Measurements from ENCODE around the gene ZNF683. TPM values are rescaled to one million over a fixed set of nuclear protein-coding genes. Genes with fewer than 3 reads are reported as not detected.

The ZNF683 gene
- total RNA-seq, 4 donors from 2014 or later = not detected

- Histone ChIP-seq H3K36me3 (no peaks in the 10 kb centered on the region), H3K9me3 (no peaks in the 10 kb centered on the region), H3K27ac (no peak overlapping the region), H3K27me3 (no peaks in the 10 kb centered on the region), H3K4me1 (no peaks in the 10 kb centered on the region), H3K4me3 (no peak overlapping the region)
- DNase-seq = no peak
- intact Hi-C loops (cut with DNase I; ENCODE audit: low total_unique reads) = no loop called here
- TF ChIP-seq POLR2A (IDR thresholded peaks at IDR 0.05) (no peak), CTCF (IDR thresholded peaks at IDR 0.05) (no peak)
These were observed 54.0 kb downstream of the ZNF683 start for GRCh38 chr1:26318338-26319064.

GRCh38 chr1:26317612-26318337, 54.8 kb downstream of the ZNF683 start, which contains the start of gene CD52:
TSS of gene CD52 (plus strand) at chr1:26317958. CDS start at chr1:26318018, 60 bp downstream.
- H3K4me3 ChIP-seq = no peak within 1 kb of the TSS
- no peaks in the 10 kb centered on the region for H3K9me3 ChIP-seq
- no peaks in the 10 kb centered on the region for H3K27me3 ChIP-seq
- no peak within 1 kb of the TSS for H3K27ac ChIP-seq
- intact Hi-C loops (cut with DNase I; ENCODE audit: low total_unique reads) = no loop called here
- no peaks in the 10 kb centered on the region for H3K36me3 ChIP-seq
- TF ChIP-seq CTCF (IDR thresholded peaks at IDR 0.05) (no peak), POLR2A (IDR thresholded peaks at IDR 0.05) (no peak)
- H3K4me1 ChIP-seq = no peaks in the 10 kb centered on the region
- no peak for DNase-seq

- Histone ChIP-seq H3K9me3 (no peaks in the 10 kb centered on the region), H3K4me1 (no peaks in the 10 kb centered on the region), H3K27ac (no peak overlapping the region), H3K4me3 (no peak overlapping the region), H3K27me3 (no peaks in the 10 kb centered on the region), H3K36me3 (no peaks in the 10 kb centered on the region)
- TF ChIP-seq POLR2A (IDR thresholded peaks at IDR 0.05) (no peak), CTCF (IDR thresholded peaks at IDR 0.05) (no peak)
- intact Hi-C loops (cut with DNase I; ENCODE audit: low total_unique reads) = no loop called here
- no peak for DNase-seq
These were observed 55.4 kb downstream of the ZNF683 start for GRCh38 chr1:26317146-26317545.

GRCh38 chr1:26315874-26316850, 56.4 kb downstream of the ZNF683 start:
- TF ChIP-seq POLR2A (IDR thresholded peaks at IDR 0.05) = no peak
- TF ChIP-seq CTCF (IDR thresholded peaks at IDR 0.05) = no peak
- intact Hi-C loops (cut with DNase I; ENCODE audit: low total_unique reads) = no loop called here
- Histone ChIP-seq H3K27me3 (no peaks in the 10 kb centered on the region), H3K9me3 (no peaks in the 10 kb centered on the region), H3K4me1 (no peaks in the 10 kb centered on the region), H3K4me3 (no peak overlapping the region), H3K36me3 (no peaks in the 10 kb centered on the region), H3K27ac (no peak overlapping the region)
- no peak for DNase-seq
